A549 (cell line): ENCODE data around the gene NR1D1. TPM values are rescaled to one million over a fixed set of nuclear protein-coding genes. Genes with fewer than 3 reads are reported as not detected.

Source experiments
- ATAC-seq, 2 experiments: fragments of 200-7000 bp in 1 of 2; fragments of >200 bp in 1 of 2; cut with Nextera tagmentation in 1 of 2; cut with Tn5 transposase in 1 of 2; 3 replicates each; pipeline versions ENCODE4 v1.8.0 to v1.9.1; 2018 to 2020; ENCODE audit warnings: mild to moderate bottlenecking in 1 of 2, moderate library complexity in 1 of 2
- CTCF ChIA-PET: fragments of 300-600 bp; sonication (Branson Sonifier 250); formaldehyde crosslinking; extraction: SDS; loops from one replicate; lab custom pipeline; 2021; ENCODE audit warnings: antibody characterized with exemption, inconsistent platforms; lab: Yijun Ruan, JAX
- POLR2A ChIA-PET: fragments of 350-600 bp; formaldehyde crosslinking; extraction: SDS; loops from one replicate; lab custom pipeline; 2021; ENCODE audit warnings: antibody characterized with exemption, inconsistent platforms; lab: Yijun Ruan, JAX
- DNase-seq, 2 experiments: peaks; one replicate each; pipeline versions ENCODE4 v3.0.0 to v3.0.0-alpha.2; 2011 to 2016; ENCODE audit warnings: low read depth in 1 of 2, low spot score in 1 of 2
- FAIRE-seq: peaks from 2 replicates; lab custom pipeline; 2011; peaks lifted over from hg19 to GRCh38; lab: Jason Lieb, UNC
- H3K27ac ChIP-seq, 2 experiments: fragments of >200 bp; sonication (Bioruptor Twin); formaldehyde crosslinking; 3 replicates each; pipeline ENCODE4 v1.5.1; 2016 to 2017
- H3K4me1 ChIP-seq: fragments of >200 bp; sonication (Bioruptor Twin); formaldehyde crosslinking; 3 replicates; pipeline ENCODE4 v1.6.1; 2016
- H3K4me2 ChIP-seq: fragments of >200 bp; sonication (Bioruptor Twin); formaldehyde crosslinking; 3 replicates; pipeline ENCODE4 v1.6.1; 2016
- H3K4me3 ChIP-seq: fragments of >200 bp; sonication (Bioruptor Twin); formaldehyde crosslinking; 3 replicates; pipeline ENCODE4 v1.5.1; 2016
- H3K9me3 ChIP-seq: fragments of >200 bp; sonication (Bioruptor Twin); formaldehyde crosslinking; 3 replicates; pipeline ENCODE4 v1.6.1; 2016
- ATOH8 ChIP-seq: fragments of 250-450 bp; sonication (Bioruptor Pico); IDR thresholded peaks from 2 replicates; pipeline ENCODE4 v1.5.0; 2020; ENCODE audit warnings: low read depth, mild to moderate bottlenecking, moderate library complexity
- BCL3 ChIP-seq: fragments of >200 bp; sonication (Bioruptor Twin); formaldehyde crosslinking; IDR thresholded peaks from 3 replicates; pipeline ENCODE4 v1.6.1; 2016
- BHLHE40 ChIP-seq: IDR thresholded peaks from 2 replicates; pipeline ENCODE4 v1.6.1; 2012; ENCODE audit warnings: low read depth, low read length, inconsistent platforms
- CBX2 ChIP-seq: fragments of 200-600 bp; sonication (generic); IDR thresholded peaks from 2 replicates; pipeline ENCODE4 v1.6.1; 2016; ENCODE audit warnings: low read depth, mild to moderate bottlenecking, borderline replicate concordance
- CEBPB ChIP-seq, 2 experiments: fragments of >200 bp in 1 of 2; sonication (Bioruptor Twin) in 1 of 2; formaldehyde crosslinking in 1 of 2; IDR thresholded peaks; 2 replicates each; pipeline ENCODE4 v1.6.1; 2012 to 2016
- E2F6 ChIP-seq: IDR thresholded peaks from 2 replicates; pipeline ENCODE4 v1.6.1; 2012; ENCODE audit warnings: low read depth, borderline replicate concordance
- ESRRA ChIP-seq: fragments of 150-350 bp; IDR thresholded peaks from 2 replicates; pipeline ENCODE4 v1.6.1; 2014; ENCODE audit warnings: mild to moderate bottlenecking, low read length, borderline replicate concordance
- FOSL2 ChIP-seq, 2 experiments: fragments of 450-650 bp in 1 of 2; fragments of >200 bp in 1 of 2; sonication (Bioruptor Twin) in 1 of 2; formaldehyde crosslinking; IDR thresholded peaks; 2 replicates each; pipeline versions ENCODE4 v1.5.0 to v1.6.1; 2016 to 2020; ENCODE audit warnings: mild to moderate bottlenecking in 1 of 2, moderate library complexity in 1 of 2
- HEYL ChIP-seq: fragments of 250-450 bp; sonication (Bioruptor Pico); IDR thresholded peaks from 2 replicates; pipeline ENCODE4 v1.8.0; 2021; ENCODE audit warnings: mild to moderate bottlenecking, moderate library complexity
- HMGXB4 ChIP-seq: fragments of 250-450 bp; sonication (Bioruptor Pico); IDR thresholded peaks from 2 replicates; pipeline ENCODE4 v1.5.0; 2021; ENCODE audit warnings: mild to moderate bottlenecking, moderate library complexity, borderline replicate concordance
- HOXB13 ChIP-seq: fragments of 250-450 bp; sonication (Bioruptor Pico); IDR thresholded peaks from 2 replicates; pipeline ENCODE4 v1.5.0; 2020; ENCODE audit warnings: low read depth, mild to moderate bottlenecking, moderate library complexity
- KDM5A ChIP-seq: fragments of 200-600 bp; sonication (generic); IDR thresholded peaks from 2 replicates; pipeline ENCODE4 v1.6.1; 2016; ENCODE audit warnings: antibody characterized with exemption, mild to moderate bottlenecking
- MAFK ChIP-seq: fragments of 450-650 bp; IDR thresholded peaks from 2 replicates; pipeline ENCODE4 v1.6.1; 2014; ENCODE audit not compliant: partially characterized antibody
- MAX ChIP-seq: IDR thresholded peaks from 2 replicates; pipeline ENCODE4 v1.6.1; 2012
- NFE2L2 ChIP-seq: fragments of 150-350 bp; conservative IDR thresholded peaks from 2 replicates; pipeline ENCODE4 v1.6.1; 2014; ENCODE audit warnings: low read length
- NR3C1 ChIP-seq: fragments of >200 bp; sonication (Bioruptor Twin); formaldehyde crosslinking; IDR thresholded peaks from 3 replicates; pipeline ENCODE4 v1.6.1; 2017
- POLR2A ChIP-seq: IDR thresholded peaks from 2 replicates; pipeline ENCODE4 v1.6.1; 2012; ENCODE audit warnings: mild to moderate bottlenecking, low read length
- POLR2AphosphoS2 ChIP-seq: conservative IDR thresholded peaks from 2 replicates; pipeline ENCODE4 v1.6.1; 2012; ENCODE audit warnings: low read length, improper control_type of control experiment, inconsistent platforms
- RAD21 ChIP-seq, 2 experiments: fragments of >200 bp in 1 of 2; sonication (Bioruptor Twin) in 1 of 2; formaldehyde crosslinking in 1 of 2; IDR thresholded peaks in 1 of 2; conservative IDR thresholded peaks in 1 of 2; 2 replicates in 1 of 2; 3 replicates in 1 of 2; pipeline ENCODE4 v1.6.1; 2012 to 2018; ENCODE audit warnings: inconsistent platforms in 1 of 2
- RFX5 ChIP-seq: fragments of 450-650 bp; IDR thresholded peaks from 2 replicates; pipeline ENCODE4 v1.7.1; 2014; ENCODE audit warnings: antibody characterized with exemption, mild to moderate bottlenecking, moderate library complexity
- RNF2 ChIP-seq: fragments of 200-600 bp; sonication (generic); IDR thresholded peaks from 2 replicates; pipeline ENCODE4 v1.6.1; 2016; ENCODE audit warnings: low read depth, mild to moderate bottlenecking, antibody characterized with exemption, moderate library complexity, borderline replicate concordance
- SREBF2 ChIP-seq: fragments of 450-650 bp; IDR thresholded peaks from 2 replicates; pipeline ENCODE4 v1.6.1; 2014; ENCODE audit warnings: mild to moderate bottlenecking, moderate library complexity
- TP53 ChIP-seq: fragments of 250-450 bp; sonication (Bioruptor Pico); IDR thresholded peaks from 2 replicates; pipeline ENCODE4 v1.5.0; 2021; ENCODE audit warnings: mild to moderate bottlenecking, moderate library complexity
- USF2 ChIP-seq: fragments of 450-650 bp; IDR thresholded peaks from 2 replicates; pipeline ENCODE4 v1.6.1; 2014; ENCODE audit warnings: antibody characterized with exemption
- ZFP36 ChIP-seq: fragments of 450-650 bp; IDR thresholded peaks from 2 replicates; pipeline ENCODE4 v1.6.1; 2014; ENCODE audit warnings: borderline replicate concordance; ENCODE audit not compliant: partially characterized antibody
- WGBS: methylation state at CpG from one replicate; pipeline ENCODE4 v1.1.6; 2017; ENCODE audit errors: missing lambda C conversion rate; 5-methylcytosine and 5-hydroxymethylcytosine counted together
- polyA plus RNA-seq, 4 experiments: library from polyadenylated mRNA; depleted of rRNA in 3 of 4; stranded (reverse); fragments of >200 nt; fragmentation: RNase III in 1 of 4; extraction: RNeasy Plus Mini Kit Qiagen cat#74134 plus additional on column Dnase treatment in 1 of 4; gene quantifications; 2 replicates in 3 of 4; 3 replicates in 1 of 4; pipeline ENCODE4 v1.2.3, GENCODE V29; 2011 to 2017

The NR1D1 gene
- polyA plus RNA-seq, 2 of the 4 experiments (the other 2 are of a cell fraction): 1.2 to 4.4 TPM

- TF ChIP-seq ESRRA (no peak), SREBF2 (no peak), FOSL2 (IDR thresholded peaks at IDR 0.05) (peak; percentile 76), FOSL2 (CRISPR knock-in tag; IDR thresholded peaks at IDR 0.05) (peak; percentile 82), TP53 (CRISPR knock-in tag) (peak; percentile 48; the same call in 1 of the 2 replicates), BHLHE40 (peak; percentile 69), ZFP36 (no peak), E2F6 (peak; percentile 97), RFX5 (peak; percentile 82; the same call in 1 of the 2 replicates), CBX2 (no peak), CEBPB (IDR thresholded peaks at IDR 0.05) (peak in 1 of 2 experiments; percentile 19; a peak in 1 of 4 replicates), RNF2 (0 out of 2 replicates have a peak, but pooled peaks have one; percentile 82)
Measured at GRCh38 chr17:40098846-40099618, 1.4 kb downstream of the NR1D1 start (continued).

GRCh38 chr17:40097931-40098845 is 2.2 kb downstream of the NR1D1 start:
- TF ChIP-seq POLR2A: no peak
- no peak for TF ChIP-seq NR3C1
- TF ChIP-seq MAX: 0 out of 2 replicates have a peak, but pooled peaks have one; percentile 8
- peak; percentile 57 for TF ChIP-seq USF2
- 0 out of 2 replicates have a peak, but pooled peaks have one; percentile 67 for TF ChIP-seq ATOH8
- H3K4me1 ChIP-seq: peaks cover 45% of the 10 kb centered on the region
- FAIRE-seq (no peak), DNase-seq (no peak), ATAC-seq (no peak)
- H3K4me3 ChIP-seq: peak overlapping the region; percentile 26
- 69% methylated on average over 9 of the region's 9 CpGs for WGBS
- peak overlapping the region; percentile 95 for H3K4me2 ChIP-seq
- peak overlapping the region; percentile 89 for H3K27ac ChIP-seq
- POLR2A ChIA-PET: interaction anchor here (0.8 to 7.1 kb wide), 9 partner anchors 14 to 1590 kb away, joined by 3 to 173 read pairs (median 6); partner anchors contain the start of genes CASC3, MED24, MSL1 and PSMD3
- no peaks in the 10 kb centered on the region for H3K9me3 ChIP-seq
- CTCF ChIA-PET: interaction anchor here (0.9 to 17.1 kb wide), 12 partner anchors 9 to 118 kb away, joined by 3 to 390 read pairs (median 8); partner anchors contain the start of genes PSMD3 and THRA

GRCh38 chr17:40097087-40097486 is 3.3 kb downstream of the NR1D1 start:
- Histone ChIP-seq H3K27ac (peak overlapping the region in 1 of 2 experiments; percentile 89; a peak in 2 of 6 replicates), H3K4me1 (peaks cover 41% of the 10 kb centered on the region), H3K4me3 (no peak overlapping the region), H3K9me3 (no peaks in the 10 kb centered on the region), H3K4me2 (no peak overlapping the region)
- POLR2A ChIA-PET: interaction anchor here (7.1 kb wide), 1 partner anchor 16 kb away, joined by 173 read pairs; no protein-coding TSS in a partner anchor
- 94% methylated on average over 10 of the region's 10 CpGs for WGBS
- no peak for FAIRE-seq
- no peak for DNase-seq
- CTCF ChIA-PET: interaction anchor here (0.9 to 17.1 kb wide), 10 partner anchors 8 to 84 kb away, joined by 3 to 390 read pairs (median 9); partner anchors contain the start of genes CSF3 and THRA
- ATAC-seq: no peak
- TF ChIP-seq USF2 (no peak), KDM5A (no peak), NFE2L2 (no peak), MAFK (no peak), HOXB13 (no peak), BCL3 (no peak), HMGXB4 (CRISPR knock-in tag) (no peak), HEYL (no peak), TP53 (CRISPR knock-in tag) (no peak), POLR2A (no peak), ESRRA (no peak), POLR2AphosphoS2 (no peak), RAD21 (conservative IDR thresholded peaks at IDR 0.05 in 1 of 2, IDR thresholded peaks at IDR 0.05 in 1 of 2) (no peak)
